GM19023 (cell line): ENCODE measurements around the gene ATXN1L.
"Not testable (repeated sequence)": the region's sequence is repeated elsewhere in the genome, so short reads cannot be mapped to it uniquely, and the experiment has no call there.

Source experiments
- ATAC-seq: cut with Tn5 transposase; IDR thresholded peaks from one replicate; pipeline ENCODE4 v1.9.1; 2021; ENCODE audit warnings: mild to moderate bottlenecking, moderate library complexity; ENCODE audit not compliant: unreplicated experiment

Gene ATXN1L

DNA sequence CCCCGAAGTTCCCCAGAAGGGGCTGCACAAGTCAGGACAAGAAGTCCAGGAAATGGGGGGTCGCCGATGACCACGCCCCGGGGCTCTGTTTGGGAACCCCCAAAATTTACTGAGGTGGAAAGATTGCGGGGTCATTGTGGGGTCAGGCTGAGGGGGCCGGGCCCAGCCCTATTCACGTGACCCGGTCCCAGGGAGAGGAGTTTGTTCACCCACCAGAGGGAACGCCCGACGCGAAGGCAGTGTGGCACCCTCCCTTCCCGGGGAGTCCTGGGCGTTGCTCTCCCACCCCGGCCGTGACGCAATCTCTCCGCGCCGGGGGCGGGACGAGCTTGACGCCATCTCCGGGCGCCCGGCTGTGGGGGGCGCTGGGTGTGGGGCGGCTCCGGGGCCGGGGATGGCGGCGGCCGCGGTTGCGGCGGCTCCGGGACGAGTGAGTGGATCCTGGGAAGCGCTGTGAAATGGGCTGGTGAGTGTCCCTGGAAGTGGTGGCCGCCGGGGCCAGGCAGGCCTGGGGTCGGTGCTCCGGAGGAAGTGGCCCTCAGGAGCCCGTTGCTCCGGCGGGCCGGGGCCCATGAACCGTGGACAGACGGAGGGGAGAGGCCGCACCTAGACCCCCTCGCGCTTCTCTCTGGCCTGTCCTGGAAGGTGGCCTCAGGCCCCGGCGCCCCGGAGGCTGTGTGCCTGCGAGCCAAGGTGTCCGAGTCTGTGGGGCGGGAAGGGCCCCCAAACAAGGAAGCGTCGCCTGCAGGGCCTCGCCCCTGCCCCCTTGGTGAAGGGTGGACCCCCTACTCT, at the start of gene ATXN1L:
ATXN1L (plus strand) TSS at position 338 of the 792 bp plus-strand sequence. CDS start 3,765 bp downstream, outside the sequence.
- ATAC-seq, result peak; percentile 72

- ATAC-seq, result no peak
Observed at GRCh38 chr16:71796501-71797097, 49.2 kb upstream of the ATXN1L start.

GRCh38 chr16:71803305-71803690, 42.5 kb upstream of the ATXN1L start:
- ATAC-seq, result no peak

DNA sequence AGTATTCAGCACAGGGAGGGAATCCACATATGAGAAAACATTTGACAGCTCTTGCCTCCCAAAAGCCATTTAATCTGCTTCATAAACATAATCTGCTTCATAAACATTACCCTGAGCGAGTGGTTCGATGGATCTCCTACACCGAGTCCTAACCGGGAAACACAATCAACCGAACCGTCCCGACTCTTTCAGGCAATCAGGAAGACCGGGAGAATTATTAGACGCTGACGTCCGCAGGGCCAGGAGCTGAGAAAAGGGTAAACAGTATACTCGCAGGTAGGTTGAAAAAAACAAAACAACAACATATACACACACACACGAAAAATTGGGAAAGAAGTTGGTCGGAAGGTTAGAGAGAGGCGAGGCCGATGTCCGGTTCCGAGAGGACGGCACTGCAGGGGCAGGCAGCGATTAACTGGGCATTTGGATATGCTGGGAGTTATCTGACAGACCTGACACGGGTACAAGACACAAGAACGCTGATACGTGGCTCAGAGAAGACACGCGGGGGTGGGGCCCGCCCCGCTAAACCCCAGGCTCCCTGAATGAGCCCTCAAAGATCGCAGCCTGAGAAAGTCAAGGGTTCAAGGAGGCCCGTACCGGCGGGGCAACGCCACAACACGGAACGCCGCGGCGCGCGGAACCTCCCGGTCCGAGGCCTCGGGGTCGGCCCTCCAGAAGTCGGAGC, 37.7 kb upstream of the ATXN1L start:
- peak; percentile 41 for ATAC-seq

- peak; percentile 74 for ATAC-seq
Observed at GRCh38 chr16:71808593-71809459, 37.0 kb upstream of the ATXN1L start, which contains the start of gene AP1G1. Gene AP1G1, minus strand, starts transcription at chr16:71808834. Its CDS starts 19,355 bp downstream, at chr16:71789479.

- ATAC-seq, result not testable (repeated sequence)
Observed at GRCh38 chr16:71810155-71810530, 35.6 kb upstream of the ATXN1L start.

- ATAC-seq, result no peak
Observed at GRCh38 chr16:71811261-71811803, 34.4 kb upstream of the ATXN1L start.

DNA sequence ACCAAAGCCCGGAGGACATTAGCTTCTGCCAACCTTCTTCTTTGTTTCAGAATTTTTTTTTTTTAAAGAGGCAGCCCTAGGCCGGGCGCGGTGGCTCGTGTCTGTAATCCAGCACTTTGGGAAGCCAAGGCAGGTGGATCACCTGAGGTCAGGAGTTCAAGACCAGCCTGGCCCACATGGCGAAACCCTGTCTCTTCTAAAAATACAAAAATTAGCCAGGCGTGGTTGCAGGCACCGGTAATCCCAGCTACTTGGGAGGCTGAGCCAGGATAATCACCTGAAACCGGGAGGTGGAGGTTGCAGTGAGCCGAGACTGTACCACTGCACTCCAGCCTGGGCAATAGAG, 28.6 kb upstream of the ATXN1L start:
- peak; percentile 2 for ATAC-seq

DNA sequence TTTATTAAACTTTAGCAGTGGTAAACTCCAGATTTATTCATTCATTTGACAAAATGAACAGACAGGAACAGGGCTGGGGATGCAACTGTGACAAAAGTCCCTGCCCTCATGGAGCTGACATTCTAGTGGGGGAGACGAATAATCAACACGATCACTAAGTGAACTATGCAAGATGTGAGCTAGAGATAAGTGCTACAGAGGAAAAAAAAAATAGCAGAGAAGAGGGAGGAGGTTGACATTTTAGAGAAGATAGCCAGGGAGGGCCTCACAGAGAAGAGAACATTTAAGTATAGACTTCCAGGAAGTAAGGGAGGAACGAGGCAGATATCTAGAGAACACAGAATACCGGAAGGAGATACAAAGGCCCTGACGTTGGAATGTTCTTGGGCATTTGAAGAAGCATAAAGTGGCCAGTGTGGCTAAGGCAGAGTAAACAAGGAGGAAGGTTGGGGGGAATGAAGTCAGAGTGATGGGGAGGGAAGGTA, 19.2 kb upstream of the ATXN1L start:
- ATAC-seq, result no peak

- ATAC-seq, result no peak
Observed at GRCh38 chr16:71830359-71830758, 15.4 kb upstream of the ATXN1L start.

DNA sequence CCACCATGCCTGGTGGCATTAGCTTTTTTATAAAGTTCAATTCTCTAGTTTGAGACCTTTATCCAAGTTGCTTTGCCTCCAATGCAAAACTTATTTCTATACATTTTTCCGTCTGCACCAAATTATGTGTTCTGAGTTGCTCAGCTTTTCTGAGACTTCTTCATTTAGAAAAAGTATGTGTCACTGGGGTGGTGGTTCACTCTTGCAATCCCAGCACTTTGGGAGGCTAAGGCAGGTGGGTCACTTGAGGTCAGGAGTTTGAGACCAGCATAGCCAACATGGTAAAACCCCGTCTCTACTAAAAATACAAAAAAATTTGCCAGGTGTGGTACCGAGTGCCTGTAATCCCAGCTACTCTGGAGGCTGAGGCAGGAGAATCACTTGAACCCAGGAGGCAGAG, 14.1 kb upstream of the ATXN1L start:
- not testable (repeated sequence) for ATAC-seq

GRCh38 chr16:71832112-71832511, 13.7 kb upstream of the ATXN1L start:
- ATAC-seq, result not testable (repeated sequence)

DNA sequence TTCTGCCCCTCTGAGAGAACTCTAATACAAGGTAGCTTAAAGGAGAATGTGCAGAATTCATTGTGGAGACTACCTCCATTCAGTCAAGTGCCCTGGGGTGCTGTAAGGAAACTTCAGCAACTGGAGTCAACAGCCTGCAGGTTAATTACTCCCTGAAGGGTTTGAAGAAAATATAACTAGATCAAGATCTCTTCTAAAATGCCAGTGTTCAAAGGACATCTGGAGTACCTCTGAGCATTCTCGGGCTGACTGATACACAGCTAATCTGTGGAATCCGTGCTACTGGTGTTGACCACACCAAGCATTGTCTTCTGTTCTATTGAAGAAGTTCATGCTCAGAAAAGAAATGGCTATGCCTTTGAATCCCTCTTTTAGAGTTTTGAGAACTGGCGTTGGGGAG, 11.5 kb upstream of the ATXN1L start:
- no peak for ATAC-seq

DNA sequence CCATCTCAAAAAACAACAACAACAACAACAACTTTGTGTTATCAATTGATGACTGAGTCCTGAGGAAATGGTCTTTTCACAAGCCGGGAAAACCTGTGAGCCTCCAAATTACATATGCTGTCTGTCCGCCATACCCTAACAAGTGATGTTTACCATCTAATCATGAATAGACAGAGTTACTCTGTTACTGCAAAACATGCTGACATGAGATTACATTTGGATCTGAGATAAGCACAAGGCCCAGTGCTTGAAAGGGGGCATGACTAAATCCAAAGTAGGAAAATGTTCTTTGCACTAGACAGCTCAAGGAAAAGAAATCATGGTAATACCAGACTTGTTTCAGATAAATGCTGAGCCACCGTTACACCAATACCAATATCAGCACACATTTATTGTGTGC, 8.6 kb upstream of the ATXN1L start:
- ATAC-seq, result no peak

DNA sequence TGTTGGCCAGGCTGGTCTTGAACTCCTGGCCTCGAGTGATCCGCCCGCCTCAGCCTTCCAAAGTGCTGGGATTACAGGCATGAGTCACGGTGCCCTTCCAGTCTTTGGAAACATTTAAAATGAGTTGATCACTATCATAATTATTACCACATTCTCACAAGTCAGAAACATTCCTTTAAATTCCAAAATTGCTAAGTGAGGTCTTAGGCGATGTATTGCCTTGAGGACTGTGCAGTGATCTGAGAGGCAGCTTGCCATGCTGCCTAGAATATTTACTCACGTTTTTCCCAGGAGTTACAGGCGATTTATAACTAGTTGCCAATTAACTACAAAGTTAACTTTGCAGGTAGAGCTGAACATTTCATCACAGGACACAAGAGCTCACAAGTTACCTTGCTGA, 5.7 kb upstream of the ATXN1L start:
- no peak for ATAC-seq

DNA sequence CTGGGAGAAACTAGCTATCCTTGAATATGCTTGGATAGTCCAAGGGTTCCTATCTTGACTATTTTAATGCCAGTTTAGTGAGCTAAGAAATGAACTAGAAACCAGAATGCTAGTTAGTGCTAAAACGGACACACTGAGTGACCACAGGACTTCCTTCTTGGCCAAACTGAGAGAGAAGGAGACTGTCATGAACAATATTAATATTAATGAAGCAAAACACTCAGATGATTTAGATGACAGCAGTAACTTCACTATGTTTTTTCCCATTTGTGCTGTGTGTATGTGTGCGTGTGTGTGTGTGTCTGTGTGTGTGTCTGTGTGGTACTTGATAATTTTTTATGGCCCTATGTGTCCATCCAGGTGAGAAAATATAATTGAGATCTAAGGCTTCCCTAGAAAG, 2.2 kb upstream of the ATXN1L start:
- no peak for ATAC-seq

DNA sequence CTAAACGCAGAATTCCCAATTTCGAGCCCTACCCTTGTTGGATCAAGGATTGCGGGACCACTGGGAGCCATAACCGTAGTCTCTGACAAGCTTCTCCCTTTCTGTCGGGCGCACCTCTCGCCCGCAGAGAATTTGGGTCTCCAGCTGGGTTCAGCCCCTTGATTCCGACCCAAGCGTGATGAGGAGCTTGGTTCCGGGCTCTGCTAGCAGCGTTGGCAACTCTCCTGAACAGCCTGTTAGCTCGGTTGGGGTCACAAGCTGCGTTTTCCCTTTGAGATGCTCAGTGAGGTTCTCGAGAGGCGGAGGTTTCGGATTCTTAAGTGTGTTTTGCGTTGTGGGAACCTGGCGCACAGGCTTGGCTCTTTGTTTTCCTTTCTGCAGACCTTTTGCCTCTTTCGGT, 655 bp downstream of the ATXN1L start:
- ATAC-seq, result peak; percentile 1

DNA sequence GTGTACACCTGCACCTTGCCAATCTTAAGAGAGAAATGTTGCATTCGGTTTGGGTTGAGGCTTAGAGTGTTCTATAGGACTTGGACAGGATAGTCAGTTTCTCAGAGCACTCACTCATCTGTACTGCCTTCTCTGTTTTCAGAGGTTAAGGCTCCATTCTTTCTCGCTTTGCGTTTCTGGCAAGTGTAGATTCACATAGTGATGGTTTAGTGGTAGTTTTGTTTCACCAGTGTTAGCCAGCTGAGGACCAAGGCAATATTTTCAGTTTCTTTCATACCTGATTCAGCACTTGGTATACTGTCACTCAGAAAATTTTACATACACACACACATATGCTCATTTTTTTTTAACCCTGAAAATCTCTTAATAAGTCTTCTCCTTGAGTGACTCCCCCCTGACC, 1.3 kb downstream of the ATXN1L start:
- ATAC-seq, result no peak

GRCh38 chr16:71848622-71849021, 2.8 kb downstream of the ATXN1L start:
- no peak for ATAC-seq

DNA sequence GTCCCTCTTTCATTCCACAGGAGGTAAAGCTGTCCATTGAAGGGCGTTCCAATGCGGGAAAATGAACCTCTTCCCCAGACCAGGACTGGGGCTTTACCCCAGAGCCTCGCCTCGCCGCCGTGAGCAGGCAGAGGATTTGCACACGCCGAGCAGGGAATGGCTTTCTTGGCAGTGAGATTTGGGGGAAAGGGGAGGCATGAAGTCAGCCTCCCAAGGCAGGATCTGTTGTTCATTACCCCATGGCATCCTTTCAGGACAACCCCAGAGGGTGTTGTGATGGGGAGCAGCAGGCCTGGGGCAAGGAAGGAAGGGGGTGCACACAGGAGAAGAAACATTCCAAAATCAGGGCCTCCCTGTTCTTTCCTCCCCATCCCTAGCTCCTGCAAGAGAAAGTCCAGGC, 6.0 kb downstream of the ATXN1L start:
- no peak for ATAC-seq

GRCh38 chr16:71852158-71852557, 6.4 kb downstream of the ATXN1L start:
- no peak for ATAC-seq
